COLO668 (cell line): ENCODE results near the gene SELENOV.

Source experiments
- DNase-seq: peaks from one replicate; lab custom pipeline; 2025; ENCODE audit not compliant: unreplicated experiment; lab: John Stamatoyannopoulos, UW

SELENOV gene

GRCh38 chr19:39557811-39558623 is 43.1 kb downstream of the SELENOV start:
- DNase-seq: peak; percentile 72

GRCh38 chr19:39558624-39559117 is 43.7 kb downstream of the SELENOV start:
- DNase-seq: peak; percentile 25

GRCh38 chr19:39563408-39563807 is 48.5 kb downstream of the SELENOV start:
- peak; percentile 10 for DNase-seq

GRCh38 chr19:39566064-39566463 is 51.1 kb downstream of the SELENOV start:
- no peak for DNase-seq

- DNase-seq: no peak
These were observed 53.7 kb downstream of the SELENOV start for GRCh38 chr19:39568604-39569003.
